ENCODE measurements around the gene FOXC1.

FOXC1 gene

DNA sequence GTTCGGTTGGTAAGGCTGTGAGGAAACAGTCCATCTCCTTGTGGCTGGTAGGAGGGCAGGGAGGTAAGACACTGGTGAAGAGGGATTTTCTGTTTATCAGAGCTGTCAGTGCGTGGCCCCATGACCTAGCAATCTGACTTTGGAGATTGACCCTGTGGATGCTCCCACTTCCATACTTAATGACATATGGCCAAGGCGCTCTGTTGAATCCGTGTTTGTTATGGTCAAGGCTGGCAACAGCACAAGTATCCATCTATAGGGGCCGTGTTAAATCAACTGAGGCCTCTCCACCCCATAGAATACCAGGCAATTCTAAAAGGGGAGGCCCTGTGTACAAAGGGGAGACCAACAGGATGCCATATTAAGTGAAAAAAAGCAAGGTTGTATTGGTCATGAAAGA, 25.6 kb upstream of the FOXC1 start:
- H3K4me3 ChIP-seq (ENCODE audit: low read depth, low read length) = no peak overlapping the region
- TF ChIP-seq, protein P1, sequence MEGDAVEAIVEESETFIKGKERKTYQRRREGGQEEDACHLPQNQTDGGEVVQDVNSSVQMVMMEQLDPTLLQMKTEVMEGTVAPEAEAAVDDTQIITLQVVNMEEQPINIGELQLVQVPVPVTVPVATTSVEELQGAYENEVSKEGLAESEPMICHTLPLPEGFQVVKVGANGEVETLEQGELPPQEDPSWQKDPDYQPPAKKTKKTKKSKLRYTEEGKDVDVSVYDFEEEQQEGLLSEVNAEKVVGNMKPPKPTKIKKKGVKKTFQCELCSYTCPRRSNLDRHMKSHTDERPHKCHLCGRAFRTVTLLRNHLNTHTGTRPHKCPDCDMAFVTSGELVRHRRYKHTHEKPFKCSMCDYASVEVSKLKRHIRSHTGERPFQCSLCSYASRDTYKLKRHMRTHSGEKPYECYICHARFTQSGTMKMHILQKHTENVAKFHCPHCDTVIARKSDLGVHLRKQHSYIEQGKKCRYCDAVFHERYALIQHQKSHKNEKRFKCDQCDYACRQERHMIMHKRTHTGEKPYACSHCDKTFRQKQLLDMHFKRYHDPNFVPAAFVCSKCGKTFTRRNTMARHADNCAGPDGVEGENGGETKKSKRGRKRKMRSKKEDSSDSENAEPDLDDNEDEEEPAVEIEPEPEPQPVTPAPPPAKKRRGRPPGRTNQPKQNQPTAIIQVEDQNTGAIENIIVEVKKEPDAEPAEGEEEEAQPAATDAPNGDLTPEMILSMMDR (IDR thresholded peaks at IDR 0.05; ENCODE audit: control insufficient read depth, extremely low read depth, insufficient read depth) = no peak
- DNase-seq (ENCODE audit: low read depth) = no peak

DNA sequence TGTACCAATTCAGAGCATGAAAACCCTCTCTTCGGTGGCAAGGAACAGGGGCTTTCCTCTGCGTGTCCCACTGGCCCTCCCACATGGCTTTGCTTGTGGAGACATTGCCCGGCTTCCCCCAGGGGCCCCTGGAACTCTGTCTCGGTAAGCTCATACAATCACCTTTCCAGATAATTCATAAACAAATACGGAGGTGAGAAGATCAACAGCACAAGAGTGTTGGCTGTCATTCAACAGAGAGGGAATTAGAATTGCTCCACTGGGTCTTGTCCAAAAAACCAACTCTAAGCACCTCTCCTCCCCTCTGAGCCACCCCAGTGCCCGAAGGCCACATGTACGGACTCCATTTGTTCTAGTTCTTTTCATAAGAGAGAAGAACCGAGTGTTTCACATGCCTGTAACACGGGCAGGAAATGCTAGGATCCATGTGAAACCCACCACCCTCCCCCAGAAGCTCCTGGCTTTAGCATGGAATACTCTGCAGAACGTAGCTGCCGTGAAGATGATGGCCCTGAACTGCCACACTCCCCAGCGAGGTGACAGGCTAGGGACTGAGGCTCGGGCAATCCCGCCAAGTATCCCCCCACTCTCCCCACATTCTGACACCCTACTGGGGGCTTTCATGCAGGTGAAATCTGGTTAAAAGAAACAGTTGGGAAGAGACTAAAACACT, 24.6 kb upstream of the FOXC1 start:
- TF ChIP-seq, protein P1 (IDR thresholded peaks at IDR 0.05; ENCODE audit: control insufficient read depth, extremely low read depth, insufficient read depth) = no peak

DNA sequence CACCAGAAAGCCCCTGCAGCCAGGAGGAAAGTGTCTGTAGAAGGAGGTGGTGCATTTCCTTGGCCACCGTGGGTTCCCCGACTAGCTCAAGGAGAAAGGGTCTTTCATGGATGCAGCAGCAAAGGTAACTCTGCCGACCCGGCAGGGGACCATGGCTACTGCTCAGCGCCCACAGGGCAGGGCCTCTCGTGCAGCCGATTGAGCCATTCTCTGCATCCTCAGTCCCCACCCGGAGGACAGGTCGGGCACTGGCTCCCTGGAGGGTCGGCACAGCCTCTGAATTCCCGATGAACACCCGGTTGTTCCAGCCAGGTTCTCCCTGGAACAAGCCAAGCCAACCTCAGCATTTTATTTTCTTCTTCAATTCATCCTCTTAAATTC, 24.1 kb upstream of the FOXC1 start:
- TF ChIP-seq, protein P1 (IDR thresholded peaks at IDR 0.05; ENCODE audit: control insufficient read depth, extremely low read depth, insufficient read depth) = no peak
- no peak overlapping the region for H3K4me3 ChIP-seq (ENCODE audit: low read depth, low read length)
- no peak for DNase-seq (ENCODE audit: low read depth)

More for the DNA sequence above, 24.6 kb upstream of the FOXC1 start:
- H3K4me3 ChIP-seq (ENCODE audit: low read depth, low read length) = no peak overlapping the region
- no peak for DNase-seq (ENCODE audit: low read depth)

DNA sequence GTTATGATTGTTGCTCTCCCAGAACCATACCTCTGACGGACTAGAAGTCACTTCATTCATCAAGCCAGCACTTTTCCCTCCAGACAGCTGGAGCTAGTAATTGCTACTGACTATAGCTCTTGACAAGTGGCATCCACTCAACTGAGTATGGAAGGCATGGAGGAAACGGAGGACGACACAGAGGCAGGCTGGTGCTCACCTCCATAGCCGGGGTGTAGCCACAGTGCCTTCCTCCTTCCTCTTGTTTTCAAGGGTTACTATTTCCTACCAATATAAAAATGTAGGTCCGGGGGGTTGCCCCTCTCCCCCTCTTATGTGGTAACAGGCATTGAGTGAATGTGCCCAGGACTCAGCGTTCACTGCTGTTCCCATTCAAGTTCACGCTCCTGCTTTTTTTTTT, 23.5 kb upstream of the FOXC1 start:
- no peak for DNase-seq (ENCODE audit: low read depth)
- TF ChIP-seq, protein P1 (IDR thresholded peaks at IDR 0.05; ENCODE audit: control insufficient read depth, extremely low read depth, insufficient read depth) = no peak
- no peak overlapping the region for H3K4me3 ChIP-seq (ENCODE audit: low read depth, low read length)

DNA sequence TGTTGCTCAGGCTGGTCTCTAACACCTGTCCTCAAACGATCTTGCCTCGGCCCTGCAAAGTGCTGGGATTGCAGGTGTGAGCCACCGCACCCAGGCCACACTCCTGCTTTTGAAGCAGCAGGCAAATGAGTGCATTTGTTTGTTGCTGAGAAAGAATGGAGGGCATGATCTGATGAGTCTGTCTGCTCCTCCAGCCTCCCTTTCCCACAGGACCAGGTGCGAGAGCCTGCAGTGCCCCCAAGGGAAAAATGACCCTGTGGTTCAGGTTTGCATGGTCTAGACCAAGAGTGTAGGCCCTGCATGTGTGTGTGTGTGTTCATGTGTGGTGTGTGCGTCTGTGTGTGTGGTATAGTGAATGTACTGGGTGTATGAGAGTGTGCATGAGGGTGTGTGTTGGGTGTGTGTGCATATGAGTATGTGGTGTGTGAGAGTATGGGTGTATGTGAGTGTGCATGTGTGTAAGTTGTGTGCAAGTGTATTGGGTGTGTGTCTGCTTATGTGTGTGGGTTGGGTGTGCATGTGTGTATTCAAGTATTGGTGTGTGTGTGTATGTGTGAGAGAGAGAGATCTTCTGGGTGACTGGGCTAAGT, 22.8 kb upstream of the FOXC1 start:
- H3K4me3 ChIP-seq (ENCODE audit: low read depth, low read length) = no peak overlapping the region
- TF ChIP-seq, protein P1 (IDR thresholded peaks at IDR 0.05; ENCODE audit: control insufficient read depth, extremely low read depth, insufficient read depth) = no peak

DNA sequence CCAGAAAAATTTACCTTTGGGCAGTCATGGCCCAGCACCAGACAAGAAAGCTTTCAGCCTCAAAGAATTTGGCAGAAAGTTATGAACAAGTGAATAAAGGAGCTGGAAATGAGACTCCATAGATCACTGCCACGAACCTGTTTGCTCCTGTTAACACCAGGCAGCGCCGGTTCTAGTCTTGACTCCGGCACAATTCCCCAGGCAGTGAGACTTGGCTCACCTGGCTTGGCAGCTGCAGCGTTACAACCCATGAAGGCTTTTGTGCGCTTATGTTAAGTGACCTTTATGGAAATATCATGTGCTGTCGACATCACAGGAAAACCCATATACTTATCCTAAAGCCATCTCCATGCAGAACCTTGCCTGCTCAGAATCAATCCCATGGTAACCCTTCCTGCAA, 22.2 kb upstream of the FOXC1 start:
- H3K4me3 ChIP-seq (ENCODE audit: low read depth, low read length) = no peak overlapping the region
- TF ChIP-seq, protein P1 (IDR thresholded peaks at IDR 0.05; ENCODE audit: control insufficient read depth, extremely low read depth, insufficient read depth) = no peak
- DNase-seq (ENCODE audit: low read depth) = no peak

More for the DNA sequence above, 22.8 kb upstream of the FOXC1 start:
- DNase-seq (ENCODE audit: low read depth) = no peak

DNA sequence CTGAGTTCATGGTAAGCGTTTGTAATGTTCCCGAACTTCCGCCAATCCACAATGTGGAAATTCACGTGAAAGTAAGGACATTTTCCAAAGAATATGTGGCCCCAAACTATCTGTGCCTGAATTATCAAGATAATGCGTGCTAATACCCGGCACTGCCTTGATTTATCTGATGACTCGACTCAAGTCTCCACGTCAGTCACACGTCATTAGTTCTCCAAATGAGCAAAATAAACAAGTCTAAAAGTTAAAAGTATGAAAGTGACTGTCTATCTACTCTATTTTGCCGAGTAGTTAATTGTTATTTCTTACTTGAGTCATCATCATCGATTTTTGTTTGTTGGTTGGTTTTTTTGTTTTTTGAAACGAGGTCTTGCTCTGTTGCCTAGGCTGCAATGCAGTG, 21.7 kb upstream of the FOXC1 start:
- H3K4me3 ChIP-seq (ENCODE audit: low read depth, low read length) = no peak overlapping the region
- DNase-seq (ENCODE audit: low read depth) = no peak
- TF ChIP-seq, protein P1 (IDR thresholded peaks at IDR 0.05; ENCODE audit: control insufficient read depth, extremely low read depth, insufficient read depth) = no peak

Data from LNCaP clone FGC (cell line).